HEK293 (cell line): ENCODE results near the gene KRTAP9-8.

Source experiments
- CTCF ChIA-PET: fragments of 350-600 bp; formaldehyde crosslinking; extraction: SDS; loops from one replicate; lab custom pipeline; 2021; ENCODE audit warnings: antibody characterized with exemption; lab: Yijun Ruan, JAX
- POLR2A ChIA-PET: fragments of 300-600 bp; formaldehyde crosslinking; extraction: SDS; loops from one replicate; lab custom pipeline; 2020; ENCODE audit warnings: antibody characterized with exemption, inconsistent platforms; lab: Yijun Ruan, JAX
- H3K27ac ChIP-seq: fragments of 200-500 bp; sonication (Bioruptor generic); 2 replicates; pipeline ENCODE4 v1.5.1; 2014; ENCODE audit warnings: low read depth, low read length, control low read depth, inconsistent platforms; ENCODE audit errors: extremely low read depth
- H3K36me3 ChIP-seq, 2 experiments: fragments of 200-500 bp in 1 of 2; sonication (Bioruptor generic) in 1 of 2; 1 replicate in 1 of 2; 2 replicates in 1 of 2; pipeline ENCODE4 v1.5.1; 2014 to 2017; ENCODE audit warnings: inconsistent platforms in 2 of 2, low read length in 2 of 2; ENCODE audit not compliant: control insufficient read depth in 2 of 2, insufficient read depth in 1 of 2
- H3K4me1 ChIP-seq: fragments of 200-500 bp; sonication (Bioruptor generic); 2 replicates; pipeline ENCODE4 v1.5.1; 2014; ENCODE audit warnings: mild to moderate bottlenecking, low read length, inconsistent platforms; ENCODE audit not compliant: control insufficient read depth, insufficient read depth
- H3K4me3 ChIP-seq: 2 replicates; pipeline ENCODE4 v1.5.1; 2011; ENCODE audit warnings: low read depth, mild to moderate bottlenecking, control low read depth, low read length, moderate library complexity
- H3K9me3 ChIP-seq: fragments of 200-500 bp; sonication (Bioruptor generic); 2 replicates; pipeline ENCODE4 v1.5.1; 2014; ENCODE audit warnings: low read depth, low read length, inconsistent platforms; ENCODE audit not compliant: control insufficient read depth, insufficient read depth
- HOXC10 ChIP-seq: sonication (generic); formaldehyde crosslinking; IDR thresholded peaks from 2 replicates; pipeline ENCODE4 v1.8.1; 2023; ENCODE audit warnings: mild to moderate bottlenecking, missing genetic modification reagents
- KLF17 ChIP-seq: fragments of 450-650 bp; formaldehyde crosslinking; IDR thresholded peaks from 2 replicates; pipeline ENCODE4 v1.5.1; 2016; ENCODE audit warnings: missing biosample characterization, missing genetic modification characterization
- MEIS1 ChIP-seq: sonication (generic); formaldehyde crosslinking; IDR thresholded peaks from 2 replicates; pipeline ENCODE4 v1.8.1; 2022; ENCODE audit warnings: missing genetic modification reagents, mild to moderate bottlenecking, borderline replicate concordance
- OSR2 ChIP-seq: fragments of 450-650 bp; formaldehyde crosslinking; IDR thresholded peaks from 2 replicates; pipeline ENCODE4 v1.5.1; 2016; ENCODE audit warnings: missing biosample characterization, missing genetic modification characterization
- PRDM6 ChIP-seq: fragments of 450-650 bp; formaldehyde crosslinking; IDR thresholded peaks from 2 replicates; pipeline ENCODE4 v1.5.1; 2017; ENCODE audit warnings: missing biosample characterization, missing genetic modification characterization
- REST ChIP-seq: fragments of 450-650 bp; formaldehyde crosslinking; IDR thresholded peaks from 2 replicates; pipeline ENCODE4 v1.5.1; 2016; ENCODE audit warnings: missing biosample characterization, missing genetic modification characterization
- SCRT1 ChIP-seq: fragments of 450-650 bp; formaldehyde crosslinking; IDR thresholded peaks from 2 replicates; pipeline ENCODE4 v1.5.1; 2016; ENCODE audit warnings: missing biosample characterization, missing genetic modification characterization, borderline replicate concordance
- SCRT2 ChIP-seq: fragments of 450-650 bp; formaldehyde crosslinking; IDR thresholded peaks from 2 replicates; pipeline ENCODE4 v1.5.1; 2016; ENCODE audit warnings: missing biosample characterization, missing genetic modification characterization
- ZBTB44 ChIP-seq: fragments of 450-650 bp; IDR thresholded peaks from 2 replicates; pipeline ENCODE4 v1.5.1; 2018; ENCODE audit warnings: missing biosample characterization, mild to moderate bottlenecking, missing genetic modification characterization
- ZNF148 ChIP-seq: fragments of 450-650 bp; formaldehyde crosslinking; IDR thresholded peaks from 2 replicates; pipeline ENCODE4 v1.5.0; 2017; ENCODE audit warnings: missing biosample characterization, missing genetic modification characterization, borderline replicate concordance
- ZNF24 ChIP-seq: fragments of 450-650 bp; formaldehyde crosslinking; IDR thresholded peaks from 2 replicates; pipeline ENCODE4 v1.5.1; 2016; ENCODE audit warnings: missing biosample characterization, missing genetic modification characterization
- ZNF354C ChIP-seq: fragments of 450-650 bp; formaldehyde crosslinking; IDR thresholded peaks from 2 replicates; pipeline ENCODE4 v1.5.1; 2016; ENCODE audit warnings: missing biosample characterization, missing genetic modification characterization, low read depth, borderline replicate concordance
- ZNF404 ChIP-seq: fragments of 450-650 bp; formaldehyde crosslinking; IDR thresholded peaks from 2 replicates; pipeline ENCODE4 v1.5.1; 2017; ENCODE audit warnings: missing biosample characterization, missing genetic modification characterization
- ZNF473 ChIP-seq: fragments of 450-650 bp; formaldehyde crosslinking; IDR thresholded peaks from 2 replicates; pipeline ENCODE4 v1.5.1; 2017; ENCODE audit warnings: missing biosample characterization, missing genetic modification characterization
- ZNF626 ChIP-seq: fragments of 450-650 bp; sonication (Bioruptor Pico); formaldehyde crosslinking; IDR thresholded peaks from 2 replicates; pipeline ENCODE4 v1.5.1; 2018; ENCODE audit warnings: missing biosample characterization, missing genetic modification characterization, inconsistent platforms
- ZNF629 ChIP-seq: fragments of 450-650 bp; formaldehyde crosslinking; IDR thresholded peaks from 2 replicates; pipeline ENCODE4 v1.5.1; 2017; ENCODE audit warnings: missing biosample characterization, missing genetic modification characterization
- ZNF645 ChIP-seq: fragments of 450-650 bp; formaldehyde crosslinking; IDR thresholded peaks from 2 replicates; pipeline ENCODE4; 2016; ENCODE audit warnings: missing biosample characterization, missing genetic modification characterization
- ZNF658 ChIP-seq: fragments of 450-650 bp; formaldehyde crosslinking; IDR thresholded peaks from 2 replicates; pipeline ENCODE4; 2016; ENCODE audit warnings: missing biosample characterization, missing genetic modification characterization

Gene KRTAP9-8

GRCh38 chr17:41199421-41200078, 38.2 kb upstream of the KRTAP9-8 start (continued):
- TF ChIP-seq ZNF24 (tag by site-specific recombination) (no peak), HOXC10 (CRISPR knock-in tag) (no peak), SCRT2 (tag by site-specific recombination) (no peak), ZNF626 (no peak), MEIS1 (CRISPR knock-in tag) (no peak), ZNF658 (tag by site-specific recombination) (no peak), ZNF645 (tag by site-specific recombination) (no peak), REST (tag by site-specific recombination) (no peak)

- no peak overlapping the region for H3K27ac ChIP-seq
- TF ChIP-seq ZNF473 (tag by site-specific recombination) (no peak), ZBTB44 (peak; percentile 89), ZNF148 (tag by site-specific recombination) (no peak), ZNF404 (tag by site-specific recombination) (no peak), SCRT1 (tag by site-specific recombination) (peak; percentile 24; the same call in 1 of the 2 replicates), ZNF354C (no peak), SCRT2 (tag by site-specific recombination) (peak; percentile 66), PRDM6 (0 out of 2 replicates have a peak, but pooled peaks have one; percentile 26), ZNF629 (tag by site-specific recombination) (peak; percentile 57), KLF17 (tag by site-specific recombination) (no peak), OSR2 (peak; percentile 17; the same call in 1 of the 2 replicates)
- H3K4me1 ChIP-seq: peaks cover 4% of the 10 kb centered on the region; the same call in 1 of the 2 replicates
- no peak overlapping the region for H3K4me3 ChIP-seq
- CTCF ChIA-PET: interaction anchor here (0.6 kb wide), 1 partner anchor 428 kb away, joined by 3 read pairs; no protein-coding TSS in a partner anchor
- POLR2A ChIA-PET: no interaction called here
- no peaks in the 10 kb centered on the region for H3K36me3 ChIP-seq
- H3K9me3 ChIP-seq: no peaks in the 10 kb centered on the region
These were observed 25.8 kb upstream of the KRTAP9-8 start for GRCh38 chr17:41211845-41212466.
